Gastroesophageal sphincter (tissue), 3 donors: ENCODE results near the gene SLC24A3.

Experiments used
- CTCF ChIP-seq, 4 experiments: fragments of 200-600 bp in 2 of 4; fragments of 450-650 bp in 2 of 4; sonication (generic) in 1 of 4; IDR thresholded peaks; one replicate each; pipeline ENCODE4 v1.5.1; 2017 to 2019; ENCODE audit warnings: antibody characterized with exemption in 4 of 4, mild to moderate bottlenecking in 2 of 4, moderate library complexity in 2 of 4
- EP300 ChIP-seq: sonication (generic); formaldehyde crosslinking; IDR thresholded peaks from one replicate; pipeline ENCODE4 v1.6.1; 2017; ENCODE audit warnings: antibody characterized with exemption, mild to moderate bottlenecking
- POLR2A ChIP-seq, 2 donors: fragments of 450-650 bp; IDR thresholded peaks; one replicate each; pipeline ENCODE4 v1.6.1; 2017; ENCODE audit warnings: antibody characterized with exemption in 2 of 2, mild to moderate bottlenecking in 2 of 2, moderate library complexity in 1 of 2
- POLR2AphosphoS5 ChIP-seq: sonication (generic); formaldehyde crosslinking; IDR thresholded peaks from one replicate; pipeline ENCODE4 v1.6.1; 2017; ENCODE audit warnings: antibody characterized with exemption

- TF ChIP-seq CTCF (IDR thresholded peaks at IDR 0.05) (no peak), POLR2A (IDR thresholded peaks at IDR 0.05) (no peak), POLR2AphosphoS5 (no peak), EP300 (no peak)
Observed at GRCh38 chr20:19524691-19525090, 312.2 kb downstream of the SLC24A3 start.
